Endothelial cell of umbilical vein (primary cell): Measurements from ENCODE around the gene CLEC16A. TPM values are rescaled to one million over a fixed set of nuclear protein-coding genes. Genes with fewer than 3 reads are reported as not detected.

ENCODE experiments used
- BruUV-seq: library from RNA; stranded (reverse); fragments of 400-500 nt; replicated peaks from 2 replicates; lab custom pipeline; 2021; lab: Mats Ljungman, UMichigan
- CTCF ChIA-PET: fragments of 300-600, 350-600 bp; sonication (Branson Sonifier 250); formaldehyde crosslinking; loops from one replicate; lab custom pipeline; 2021; ENCODE audit warnings: antibody characterized with exemption, inconsistent platforms; lab: Charles Lee
- POLR2A ChIA-PET: fragments of 300-600, 350-600 bp; sonication (Branson Sonifier 250); formaldehyde crosslinking; loops from one replicate; lab custom pipeline; 2021; ENCODE audit warnings: antibody characterized with exemption, inconsistent platforms; lab: Charles Lee
- DNase-seq: peaks from one replicate; pipeline ENCODE4 v3.0.0-alpha.2; 2011; ENCODE audit warnings: low read depth, low spot score
- FAIRE-seq: peaks from 2 replicates; lab custom pipeline; 2011; peaks lifted over from hg19 to GRCh38; lab: Jason Lieb, UNC
- H2AFZ ChIP-seq: 2 replicates; pipeline ENCODE4 v1.6.0; 2012; ENCODE audit warnings: low read depth, low read length, control low read depth, inconsistent platforms
- H3K27ac ChIP-seq: 2 replicates; pipeline ENCODE4 v1.5.1; 2011; ENCODE audit warnings: low read depth, mild to moderate bottlenecking, control low read depth, low read length, moderate library complexity; ENCODE audit not compliant: insufficient read depth
- H3K27me3 ChIP-seq, 2 experiments: 2 replicates each; pipeline versions ENCODE4 v1.6.0 to v1.6.1; 2011; ENCODE audit warnings: low read length in 2 of 2, mixed read lengths in 1 of 2; ENCODE audit not compliant: control insufficient read depth in 2 of 2, insufficient read depth in 2 of 2
- H3K36me3 ChIP-seq, 2 experiments: 2 replicates in 1 of 2; 3 replicates in 1 of 2; pipeline ENCODE4 v1.5.1; 2011; ENCODE audit warnings: low read length in 2 of 2, mild to moderate bottlenecking in 1 of 2, moderate library complexity in 1 of 2; ENCODE audit not compliant: control insufficient read depth in 2 of 2, insufficient read depth in 2 of 2; ENCODE audit errors: extremely low read depth in 1 of 2
- H3K4me1 ChIP-seq: 3 replicates; pipeline ENCODE4 v1.5.1; 2011; ENCODE audit warnings: mild to moderate bottlenecking, low read length; ENCODE audit not compliant: control insufficient read depth, insufficient read depth; ENCODE audit errors: extremely low read depth
- H3K4me2 ChIP-seq: 2 replicates; pipeline ENCODE4 v1.6.1; 2011; ENCODE audit warnings: low read length, control low read depth, mixed read lengths; ENCODE audit not compliant: insufficient read depth
- H3K4me3 ChIP-seq, 3 experiments: fragments of 200-600 bp in 1 of 3; sonication (generic), shearing (Covaris generic) in 1 of 3; replicated peaks in 1 of 3; 2 replicates each; pipeline ENCODE4 v1.5.1; 2011 to 2016; ENCODE audit warnings: control low read depth in 3 of 3, low read length in 3 of 3, mild to moderate bottlenecking in 2 of 3, inconsistent platforms in 1 of 3, low read depth in 1 of 3, moderate library complexity in 1 of 3; ENCODE audit not compliant: insufficient read depth in 1 of 3
- H3K79me2 ChIP-seq: 2 replicates; pipeline ENCODE4 v1.6.0; 2012; ENCODE audit warnings: low read length, inconsistent platforms; ENCODE audit not compliant: control insufficient read depth, insufficient read depth
- H3K9ac ChIP-seq: replicated peaks from 2 replicates; pipeline ENCODE3; 2011; ENCODE audit warnings: low read length, control low read depth; ENCODE audit not compliant: insufficient read depth; ENCODE audit errors: extremely low read depth
- H3K9me1 ChIP-seq: replicated peaks from 3 replicates; pipeline ENCODE4 v1.6.0; 2011; ENCODE audit warnings: mild to moderate bottlenecking, low read length; ENCODE audit not compliant: control insufficient read depth, insufficient read depth; ENCODE audit errors: extremely low read depth
- H3K9me3 ChIP-seq: replicated peaks from 2 replicates; pipeline ENCODE4 v1.5.1; 2012; ENCODE audit warnings: low read length, inconsistent platforms; ENCODE audit not compliant: control insufficient read depth, insufficient read depth
- H4K20me1 ChIP-seq: replicated peaks from 2 replicates; pipeline ENCODE3; 2011; ENCODE audit warnings: mild to moderate bottlenecking, low read length; ENCODE audit not compliant: control insufficient read depth, insufficient read depth; ENCODE audit errors: extremely low read depth
- FOS ChIP-seq: IDR thresholded peaks from 2 replicates; pipeline ENCODE4 v1.6.1; 2011; ENCODE audit warnings: mild to moderate bottlenecking, low read length, moderate library complexity, borderline replicate concordance; ENCODE audit not compliant: insufficient read depth
- GATA2 ChIP-seq: IDR thresholded peaks from 2 replicates; pipeline ENCODE4 v1.7.0; 2011; ENCODE audit warnings: low read depth, mild to moderate bottlenecking, moderate library complexity, mixed read lengths, low read length; ENCODE audit not compliant: insufficient read length, insufficient read depth
- JUN ChIP-seq: IDR thresholded peaks from 2 replicates; pipeline ENCODE4 v1.6.1; 2011; ENCODE audit warnings: borderline replicate concordance, low read depth; ENCODE audit not compliant: insufficient read length, insufficient read depth
- MAX ChIP-seq: IDR thresholded peaks from 2 replicates; pipeline ENCODE4 v1.6.1; 2011; ENCODE audit not compliant: insufficient read depth, insufficient read length
- POLR2A ChIP-seq: IDR thresholded peaks from 2 replicates; pipeline ENCODE4 v1.6.1; 2012; ENCODE audit warnings: low read depth, mild to moderate bottlenecking, control low read depth, low read length
- POLR2AphosphoS5 ChIP-seq: IDR thresholded peaks from 2 replicates; pipeline ENCODE4 v1.6.1; 2012; ENCODE audit warnings: low read depth, mild to moderate bottlenecking, control low read depth, low read length, moderate library complexity; ENCODE audit not compliant: insufficient read depth
- dilution Hi-C: fragments of 300-500 bp; cut with MboI; formaldehyde crosslinking; loops from one replicate; pipeline ENCODE4 v1.15.0; 2019; ENCODE audit warnings: low sequenced_read_pairs; ENCODE audit not compliant: extremely low pct_ligation_motif_present
- intact Hi-C: fragments of 100-400 bp; cut with micrococcal nuclease; formaldehyde crosslinking; loops from one replicate; pipeline ENCODE4 v1.10.0; 2022
- polyA plus RNA-seq, 4 experiments: library from polyadenylated mRNA; depleted of rRNA in 3 of 4; stranded (reverse) in 3 of 4; unstranded in 1 of 4; fragments of >200 nt; gene quantifications; 2 replicates each; pipeline versions ENCODE4 v1.2.1 to v1.2.3, GENCODE V29; 2011 to 2012; ENCODE audit warnings: missing spikeins in 1 of 4
- total RNA-seq: library from RNA; stranded (reverse); gene quantifications from 2 replicates; pipeline ENCODE4 v1.2.3, GENCODE V29; 2021
- TF ChIP-seq, protein P1 (sequence below), 2 donors: IDR thresholded peaks; 1 replicate in 1 of 2; 2 replicates in 1 of 2; pipeline ENCODE4 v1.5.1; 2011; ENCODE audit warnings: low read length in 2 of 2, mild to moderate bottlenecking in 2 of 2, moderate library complexity in 2 of 2, control low read depth in 1 of 2, inconsistent platforms in 1 of 2, low read depth in 1 of 2; ENCODE audit not compliant: insufficient read depth in 1 of 2; ENCODE audit errors: extremely low read depth in 1 of 2

Gene CLEC16A
- total and polyA plus RNA-seq, 2 donors (not counting 3 experiments of a cell fraction or from before 2014, with no cell fraction given), result 11.4 to 23.3 TPM

GRCh38 chr16:11073407-11073999, 129.1 kb downstream of the CLEC16A start:
- no peak for TF ChIP-seq GATA2
- no peak for TF ChIP-seq POLR2A
- TF ChIP-seq, protein P1, sequence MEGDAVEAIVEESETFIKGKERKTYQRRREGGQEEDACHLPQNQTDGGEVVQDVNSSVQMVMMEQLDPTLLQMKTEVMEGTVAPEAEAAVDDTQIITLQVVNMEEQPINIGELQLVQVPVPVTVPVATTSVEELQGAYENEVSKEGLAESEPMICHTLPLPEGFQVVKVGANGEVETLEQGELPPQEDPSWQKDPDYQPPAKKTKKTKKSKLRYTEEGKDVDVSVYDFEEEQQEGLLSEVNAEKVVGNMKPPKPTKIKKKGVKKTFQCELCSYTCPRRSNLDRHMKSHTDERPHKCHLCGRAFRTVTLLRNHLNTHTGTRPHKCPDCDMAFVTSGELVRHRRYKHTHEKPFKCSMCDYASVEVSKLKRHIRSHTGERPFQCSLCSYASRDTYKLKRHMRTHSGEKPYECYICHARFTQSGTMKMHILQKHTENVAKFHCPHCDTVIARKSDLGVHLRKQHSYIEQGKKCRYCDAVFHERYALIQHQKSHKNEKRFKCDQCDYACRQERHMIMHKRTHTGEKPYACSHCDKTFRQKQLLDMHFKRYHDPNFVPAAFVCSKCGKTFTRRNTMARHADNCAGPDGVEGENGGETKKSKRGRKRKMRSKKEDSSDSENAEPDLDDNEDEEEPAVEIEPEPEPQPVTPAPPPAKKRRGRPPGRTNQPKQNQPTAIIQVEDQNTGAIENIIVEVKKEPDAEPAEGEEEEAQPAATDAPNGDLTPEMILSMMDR (IDR thresholded peaks at IDR 0.05; ENCODE audit: extremely low read depth in 1 of 2, insufficient read depth in 1 of 2, low read depth in 1 of 2, low read length in 2 of 2), result no peak
- TF ChIP-seq FOS, result no peak
- TF ChIP-seq JUN, result no peak
- TF ChIP-seq MAX, result no peak
- TF ChIP-seq POLR2AphosphoS5, result no peak
- DNase-seq (no peak), FAIRE-seq (no peak)
- dilution Hi-C loops, result no loop called here
- Histone ChIP-seq H3K9me1 (no peaks in the 10 kb centered on the region), H3K4me3 (no peak overlapping the region), H3K79me2 (no peaks in the 10 kb centered on the region), H2AFZ (no peak overlapping the region), H3K9ac (no peak overlapping the region), H3K36me3 (no peaks in the 10 kb centered on the region), H3K27me3 (no peaks in the 10 kb centered on the region), H3K4me1 (peaks cover 3% of the 10 kb centered on the region), H3K9me3 (no peaks in the 10 kb centered on the region), H4K20me1 (no peaks in the 10 kb centered on the region), H3K4me2 (no peak overlapping the region), H3K27ac (no peak overlapping the region)
- BruUV-seq, result no TSS peak
- intact Hi-C loops, result no loop called here
- ChIA-PET POLR2A (no interaction called here), CTCF (no interaction called here)
